GM18867 (cell line): ENCODE results near the gene APAF1.

Source experiments
- ATAC-seq: cut with Tn5 transposase; IDR thresholded peaks from one replicate; pipeline ENCODE4 v1.9.1; 2021; ENCODE audit warnings: mild to moderate bottlenecking, moderate library complexity; ENCODE audit not compliant: unreplicated experiment

Gene APAF1

DNA sequence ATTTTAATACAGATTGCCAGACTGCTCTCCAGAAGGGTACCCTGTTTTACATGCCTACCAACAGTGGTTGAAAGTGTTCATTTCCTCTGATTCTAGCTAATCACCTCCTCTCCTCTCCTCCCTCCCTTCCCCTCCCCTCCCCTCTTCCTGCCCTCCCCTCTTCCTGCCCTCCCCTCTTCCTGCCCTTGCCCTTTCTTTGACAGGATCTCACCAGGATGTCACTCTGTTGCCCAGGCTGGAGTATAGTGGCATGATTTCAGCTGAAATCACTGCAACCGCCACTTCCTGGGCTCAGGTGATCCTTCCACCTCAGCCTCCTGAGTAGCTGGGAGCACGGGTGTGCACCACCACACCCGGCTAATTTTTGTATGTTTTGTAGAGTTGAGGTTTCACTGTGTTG lies 24.7 kb downstream of the APAF1 start:
- no peak for ATAC-seq

- ATAC-seq = no peak
Observed at GRCh38 chr12:98671459-98671858, 26.4 kb downstream of the APAF1 start.

- no peak for ATAC-seq
Observed at GRCh38 chr12:98674841-98675240, 29.8 kb downstream of the APAF1 start.

DNA sequence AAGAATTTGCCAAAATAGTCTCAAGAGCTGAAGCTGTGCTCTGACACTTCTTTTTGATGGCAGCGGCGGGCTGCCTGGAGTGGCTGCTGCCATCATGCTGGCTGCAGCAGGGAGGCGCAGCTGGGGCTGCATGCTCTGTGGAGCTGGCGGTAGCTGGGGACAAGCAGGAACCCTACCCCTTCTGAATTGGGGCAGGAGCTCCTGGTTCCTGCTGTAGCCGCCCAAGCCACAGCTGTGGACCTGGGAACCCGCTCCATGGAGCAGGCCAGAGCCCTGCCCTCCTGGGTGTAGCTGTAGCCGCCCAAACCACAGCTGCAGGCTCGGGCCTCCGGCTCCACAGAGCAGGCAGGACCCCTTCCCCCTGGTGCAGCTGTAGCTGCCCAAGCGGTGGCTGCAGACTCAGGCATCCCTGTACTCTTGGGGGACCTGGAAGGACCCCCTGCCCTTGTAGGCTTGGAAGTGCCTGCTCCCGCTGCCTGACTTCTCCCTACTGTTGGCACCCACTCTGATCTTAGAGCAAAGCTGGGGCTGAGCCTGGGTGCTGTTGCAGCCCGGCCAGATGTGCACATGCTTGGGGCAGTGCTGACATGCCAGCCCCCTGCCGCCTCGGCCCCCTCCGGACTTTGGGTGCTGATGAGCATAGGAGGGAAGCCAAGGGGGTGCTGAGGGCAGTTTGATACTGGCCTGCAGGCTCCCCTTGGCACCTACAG lies 33.3 kb downstream of the APAF1 start:
- no peak for ATAC-seq

DNA sequence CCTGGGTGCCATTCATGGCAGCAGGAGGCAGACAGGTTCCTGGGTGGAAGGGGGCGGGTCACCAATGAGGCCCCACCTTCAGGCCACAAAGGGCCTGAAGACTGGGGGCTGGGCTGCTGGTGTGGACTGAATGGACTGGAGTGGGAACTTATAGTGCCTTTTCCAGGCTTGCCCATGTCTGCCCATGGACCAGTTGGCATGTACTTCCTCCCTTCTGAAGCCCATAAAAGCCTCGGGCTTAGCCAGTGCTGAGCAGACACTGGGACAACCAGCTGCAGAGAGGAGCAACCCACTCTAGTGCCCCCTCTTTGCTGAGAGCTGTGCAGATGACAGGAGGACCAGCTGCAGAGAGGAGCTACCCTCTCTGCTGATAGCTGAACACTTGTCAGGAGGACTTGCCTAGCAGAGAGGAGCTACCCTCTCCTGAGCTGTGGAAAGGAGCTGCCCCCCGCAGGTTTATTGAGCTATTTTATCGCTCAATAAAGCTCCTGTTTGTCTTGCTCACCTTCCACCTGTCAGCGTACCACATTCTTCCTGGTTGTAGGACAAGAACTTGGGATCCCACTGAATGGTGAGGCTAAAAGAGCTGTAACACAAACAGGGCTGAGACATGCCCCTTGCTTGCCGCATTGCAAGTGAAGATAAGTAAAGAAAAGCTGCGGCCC lies 34.0 kb downstream of the APAF1 start:
- no peak for ATAC-seq

DNA sequence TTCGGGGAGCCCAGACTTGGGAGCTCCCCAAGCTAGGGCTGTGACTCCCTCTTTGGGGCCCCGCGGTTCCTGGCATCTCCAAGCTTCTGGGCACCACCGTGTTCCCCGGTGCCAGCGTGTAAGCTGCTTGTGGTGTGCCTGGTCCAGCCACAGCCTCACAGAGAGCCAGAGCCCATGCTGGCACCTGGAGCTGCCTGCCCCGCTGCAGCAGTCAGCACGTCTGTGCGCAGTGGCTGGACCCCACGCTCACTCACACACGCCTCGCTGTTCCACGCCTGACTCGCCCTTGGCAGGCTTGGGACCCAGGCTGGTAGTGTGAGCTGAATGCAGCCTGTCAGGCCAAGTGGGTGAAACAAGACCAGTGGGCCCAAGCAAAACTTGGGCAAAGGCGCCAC lies 34.5 kb downstream of the APAF1 start:
- ATAC-seq = no peak

DNA sequence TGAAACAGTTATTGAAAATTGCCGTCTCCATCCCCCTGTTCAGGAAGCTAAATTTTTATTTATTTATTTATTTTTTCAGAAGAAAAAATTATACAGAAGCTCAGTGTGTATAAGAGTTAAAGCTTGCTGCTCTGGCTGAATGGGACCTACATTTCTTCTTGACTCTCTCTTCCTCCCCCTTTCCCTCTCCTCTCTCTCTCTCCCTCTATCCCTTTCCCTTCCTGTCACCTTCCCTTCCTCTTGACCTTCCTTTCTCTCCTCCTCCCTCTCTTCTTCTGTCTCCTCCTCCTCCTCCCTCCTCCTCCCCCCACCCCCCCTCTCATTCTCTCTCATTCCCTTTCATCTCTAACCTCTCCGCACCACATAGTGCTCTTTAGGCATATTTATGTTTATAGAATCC lies 39.1 kb downstream of the APAF1 start:
- ATAC-seq = no peak

- no peak for ATAC-seq
Observed at GRCh38 chr12:98686603-98687002, 41.5 kb downstream of the APAF1 start.

DNA sequence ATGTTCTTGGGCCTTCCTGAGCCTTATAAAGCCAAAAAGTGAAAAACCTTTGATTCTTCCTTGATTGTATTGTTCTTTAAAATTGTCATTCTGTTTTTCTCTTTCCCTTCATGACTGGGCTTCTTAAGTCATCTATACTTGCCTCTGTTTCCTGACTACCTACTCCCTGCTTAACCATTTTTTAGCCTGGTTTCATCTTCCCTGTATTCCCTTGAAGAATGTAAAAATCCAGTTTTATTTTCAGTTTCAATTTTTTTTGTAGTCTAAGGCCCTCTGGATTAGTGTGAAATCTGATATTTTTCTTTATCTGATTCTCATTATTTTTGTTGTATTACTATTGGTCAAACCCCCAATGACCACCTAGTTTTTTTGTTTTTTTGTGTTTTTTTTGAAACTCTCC lies 46.3 kb downstream of the APAF1 start:
- ATAC-seq = no peak

- ATAC-seq = no peak
Observed at GRCh38 chr12:98696036-98696646, 51.1 kb downstream of the APAF1 start.

- no peak for ATAC-seq
Observed at GRCh38 chr12:98697209-98697608, 52.1 kb downstream of the APAF1 start.

GRCh38 chr12:98698603-98699463 lies 53.7 kb downstream of the APAF1 start:
- ATAC-seq = peak; percentile 98

DNA sequence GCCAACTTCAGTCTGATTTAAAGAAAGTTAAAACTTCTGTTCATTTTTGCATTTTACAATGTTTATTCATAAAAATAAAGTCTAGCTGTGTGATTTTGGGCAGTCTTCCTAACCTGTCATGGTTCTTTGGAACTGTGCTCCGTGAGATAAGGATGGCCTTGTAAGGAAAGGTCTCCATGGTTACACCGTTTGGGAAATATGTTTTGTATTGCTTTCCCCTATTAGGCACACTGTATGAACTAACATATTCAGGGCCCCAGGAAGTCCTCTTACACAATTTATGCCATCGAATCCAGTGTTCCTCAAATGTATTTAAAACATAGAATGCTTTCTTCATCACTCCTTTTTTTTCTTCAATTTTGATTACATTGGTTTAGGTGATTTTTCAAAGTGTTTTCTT lies 54.5 kb downstream of the APAF1 start:
- no peak for ATAC-seq

DNA sequence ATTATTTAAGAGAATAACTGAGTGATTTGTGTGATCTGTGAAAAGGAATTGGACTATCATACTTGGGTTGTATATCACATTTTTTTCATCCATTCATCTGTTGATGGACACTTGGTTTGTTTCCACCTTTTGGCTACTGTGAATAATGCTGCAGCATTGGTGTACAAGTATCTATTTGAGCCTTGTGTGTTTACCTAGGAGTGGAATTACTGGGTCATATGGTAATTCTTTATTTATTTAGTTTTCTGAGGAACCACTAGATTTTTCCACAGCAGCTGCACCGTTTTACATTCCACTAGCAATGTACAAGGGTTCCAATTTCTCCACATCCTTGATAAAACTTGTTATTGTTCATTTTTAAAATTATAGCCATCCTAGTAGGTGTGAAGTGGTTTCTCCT lies 56.1 kb downstream of the APAF1 start:
- ATAC-seq = no peak

DNA sequence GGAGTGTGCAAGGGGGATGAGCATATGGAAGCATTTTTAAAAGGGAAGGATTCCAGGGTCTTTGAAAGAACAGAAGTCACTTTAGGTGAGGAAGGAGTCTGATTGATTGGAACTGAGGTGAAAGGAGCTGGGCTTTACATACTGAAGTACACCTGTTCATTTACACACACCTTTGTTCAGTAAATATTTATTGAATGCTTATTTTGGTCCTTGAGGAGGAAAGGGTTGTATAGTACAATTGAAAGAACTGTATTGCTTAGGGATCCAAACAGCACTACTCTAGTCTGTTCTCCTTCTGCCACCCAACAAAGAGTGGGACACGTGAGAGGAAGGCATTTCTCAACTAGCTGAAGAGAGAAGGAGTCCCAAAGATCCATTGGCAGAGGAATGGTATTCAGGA lies 63.9 kb downstream of the APAF1 start:
- ATAC-seq = no peak

DNA sequence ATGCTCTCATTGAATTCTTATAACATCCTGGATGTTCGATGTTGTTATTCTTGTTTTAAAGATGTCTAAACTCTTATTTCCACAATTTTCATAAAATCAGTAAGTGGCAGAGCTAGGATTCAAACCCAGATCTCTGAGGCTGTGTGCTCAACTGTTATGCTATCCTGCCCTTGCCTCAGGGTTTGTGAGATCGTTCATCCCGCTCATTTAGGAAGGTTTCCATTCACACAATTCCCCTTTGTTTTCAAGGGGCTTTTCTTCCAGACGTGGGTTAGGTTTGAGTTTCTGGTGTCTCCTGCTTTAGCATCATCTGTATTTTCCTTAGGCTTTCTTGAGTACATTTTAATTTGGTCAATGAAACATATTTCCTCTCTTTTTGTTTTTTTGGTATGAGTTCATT lies 69.3 kb downstream of the APAF1 start:
- no peak for ATAC-seq

DNA sequence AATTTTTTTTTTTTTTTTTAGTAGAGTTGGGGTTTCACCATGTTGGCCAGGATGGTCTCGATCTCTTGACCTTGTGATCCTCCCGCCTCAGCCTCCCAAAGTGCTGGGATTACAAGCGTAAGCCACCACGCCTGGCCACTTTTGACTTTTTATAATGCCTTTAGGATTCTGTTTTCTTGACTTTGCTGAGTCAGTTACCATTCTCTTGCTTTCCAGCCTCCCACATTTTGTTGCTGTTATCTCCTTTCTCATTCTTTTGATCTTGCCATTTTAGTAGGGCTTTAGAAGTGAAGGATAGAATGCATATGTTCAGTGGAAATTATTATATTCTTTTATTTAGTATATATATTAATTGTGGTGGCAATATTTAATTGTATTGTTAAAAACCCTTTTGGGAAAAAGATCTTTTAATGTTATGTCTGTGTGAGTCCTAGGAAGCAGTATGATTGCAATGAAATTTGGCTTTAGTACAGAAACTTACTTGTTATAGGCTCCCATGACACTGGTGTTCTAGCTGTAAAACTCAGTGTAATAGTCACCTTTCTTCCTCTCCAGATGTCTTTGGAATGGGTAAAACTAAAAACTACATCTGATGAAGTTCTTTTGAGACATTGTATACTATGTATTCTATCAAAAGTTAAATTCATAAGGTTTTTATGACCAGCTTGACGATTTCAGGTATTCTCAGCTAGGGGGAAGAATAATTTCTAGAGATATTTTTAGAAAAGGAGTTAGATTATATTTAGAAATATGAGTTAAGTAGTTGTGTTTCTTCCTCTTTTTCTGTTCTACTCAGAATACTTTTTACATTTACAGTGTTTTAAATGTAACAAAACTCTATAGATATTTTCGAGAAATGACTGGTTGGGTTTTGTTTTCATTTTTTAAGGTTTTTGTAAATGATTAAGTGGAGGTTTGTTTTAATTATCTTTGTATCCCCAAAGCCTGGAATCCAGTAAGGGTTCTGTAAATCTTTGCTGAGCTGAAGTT lies 74.7 kb downstream of the APAF1 start:
- no peak for ATAC-seq

DNA sequence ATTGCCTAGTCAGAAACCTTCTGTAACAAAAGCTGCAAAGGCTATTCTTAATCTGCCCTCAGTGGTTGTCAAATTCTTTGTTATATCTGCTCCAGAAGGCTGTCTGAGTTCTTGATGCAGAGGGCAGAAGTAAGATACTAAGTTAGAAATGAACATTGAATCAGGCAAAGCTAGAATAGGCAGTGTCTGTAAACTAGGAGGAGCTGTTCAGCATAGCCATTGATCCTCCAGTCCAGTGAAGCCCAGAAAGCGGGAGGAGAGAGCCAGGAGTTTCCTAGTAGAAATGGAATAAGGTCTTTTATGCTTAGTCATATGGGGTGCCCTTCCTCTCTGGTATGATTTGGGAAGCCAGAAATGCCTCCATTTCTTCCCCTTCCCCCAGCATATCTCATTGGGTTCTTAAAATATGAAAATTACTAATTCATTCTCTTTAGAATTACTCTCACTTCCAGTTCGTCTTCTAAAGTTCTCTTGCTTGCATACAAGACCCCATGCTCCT lies 76.2 kb downstream of the APAF1 start:
- no peak for ATAC-seq

- ATAC-seq = no peak
Observed at GRCh38 chr12:98724384-98725155, 79.5 kb downstream of the APAF1 start.
